H9 (cell line): Measurements from ENCODE around the gene ERC2. TPM values are rescaled to one million over a fixed set of nuclear protein-coding genes. Genes with fewer than 3 reads are reported as not detected.

Source experiments
- DNase-seq: peaks from one replicate; pipeline ENCODE4 v3.0.0-alpha.2; 2017
- H2AFZ ChIP-seq: one replicate; pipeline ENCODE4 v1.6.1; 2013; ENCODE audit warnings: mild to moderate bottlenecking, low read length, control low read depth, moderate library complexity
- H2AK5ac ChIP-seq: 2 replicates; pipeline ENCODE4 v1.6.1; 2013; ENCODE audit warnings: low read length, control low read depth, mixed read lengths; ENCODE audit not compliant: insufficient read length
- H2BK120ac ChIP-seq: one replicate; pipeline ENCODE4 v1.6.1; 2013; ENCODE audit warnings: low read depth, mild to moderate bottlenecking, low read length, control low read depth, inconsistent platforms; ENCODE audit not compliant: poor library complexity, severe bottlenecking
- H2BK12ac ChIP-seq: 2 replicates; pipeline ENCODE4 v1.6.1; 2013; ENCODE audit warnings: low read length, control low read depth, mixed read lengths, low read depth; ENCODE audit not compliant: insufficient read length
- H2BK15ac ChIP-seq: 2 replicates; pipeline ENCODE4 v1.6.1; 2013; ENCODE audit warnings: low read depth, low read length, control low read depth
- H2BK20ac ChIP-seq: one replicate; pipeline ENCODE4 v1.6.1; 2013; ENCODE audit warnings: low read depth, mild to moderate bottlenecking, low read length, control low read depth, inconsistent platforms; ENCODE audit not compliant: poor library complexity, severe bottlenecking
- H2BK5ac ChIP-seq: 2 replicates; pipeline ENCODE4 v1.6.1; 2013; ENCODE audit warnings: low read length, control low read depth, mixed read lengths; ENCODE audit not compliant: insufficient read length
- H3K14ac ChIP-seq: 2 replicates; pipeline ENCODE4 v1.6.1; 2013; ENCODE audit warnings: low read length, control low read depth; ENCODE audit not compliant: insufficient read depth
- H3K18ac ChIP-seq: 2 replicates; pipeline ENCODE4 v1.6.1; 2013; ENCODE audit warnings: low read depth, mild to moderate bottlenecking, mixed read lengths, low read length, control low read depth; ENCODE audit not compliant: insufficient read length
- H3K23ac ChIP-seq: 2 replicates; pipeline ENCODE4 v1.6.1; 2013; ENCODE audit warnings: low read length, control low read depth, mixed read lengths, low read depth; ENCODE audit not compliant: insufficient read length
- H3K23me2 ChIP-seq: 2 replicates; pipeline ENCODE4 v1.6.1; 2013; ENCODE audit warnings: low read depth, mild to moderate bottlenecking, mixed read lengths, low read length, control low read depth; ENCODE audit not compliant: insufficient read length, poor library complexity, severe bottlenecking
- H3K27ac ChIP-seq: 2 replicates; pipeline ENCODE4 v1.5.1; 2013; ENCODE audit warnings: low read length, control low read depth, mixed read lengths, low read depth; ENCODE audit not compliant: insufficient read length
- H3K27me3 ChIP-seq: 2 replicates; pipeline ENCODE4 v1.6.1; 2013; ENCODE audit warnings: low read length, control low read depth, inconsistent platforms; ENCODE audit not compliant: insufficient read depth
- H3K4ac ChIP-seq: 2 replicates; pipeline ENCODE4 v1.6.1; 2013; ENCODE audit warnings: low read depth, mild to moderate bottlenecking, control low read depth, inconsistent platforms, low read length, moderate library complexity
- H3K4me1 ChIP-seq: 2 replicates; pipeline ENCODE4 v1.6.1; 2013; ENCODE audit warnings: low read length, control low read depth, inconsistent platforms; ENCODE audit not compliant: insufficient read depth
- H3K4me2 ChIP-seq: 2 replicates; pipeline ENCODE4 v1.6.1; 2013; ENCODE audit warnings: low read length, control low read depth, mixed read lengths; ENCODE audit not compliant: insufficient read length, insufficient read depth
- H3K56ac ChIP-seq: 2 replicates; pipeline ENCODE4 v1.6.1; 2013; ENCODE audit warnings: low read depth, mild to moderate bottlenecking, mixed read lengths, low read length, control low read depth; ENCODE audit not compliant: insufficient read length
- H3K79me1 ChIP-seq: 2 replicates; pipeline ENCODE4 v1.6.1; 2013; ENCODE audit warnings: low read depth, mild to moderate bottlenecking, moderate library complexity, low read length, control low read depth, inconsistent platforms; ENCODE audit not compliant: insufficient read depth, poor library complexity, severe bottlenecking
- H3K79me2 ChIP-seq: 2 replicates; pipeline ENCODE4 v1.6.1; 2013; ENCODE audit warnings: low read length, control low read depth, inconsistent platforms; ENCODE audit not compliant: insufficient read depth
- H3K9ac ChIP-seq: 2 replicates; pipeline ENCODE4 v1.6.1; 2013; ENCODE audit warnings: low read length, control low read depth, mixed read lengths; ENCODE audit not compliant: insufficient read length; ENCODE audit errors: extremely low read depth
- H3K9me3 ChIP-seq: one replicate; pipeline ENCODE4 v1.6.1; 2013; ENCODE audit warnings: low read depth, low read length, inconsistent platforms; ENCODE audit not compliant: control insufficient read depth
- H3T11ph ChIP-seq: one replicate; pipeline ENCODE4 v1.6.1; 2013; ENCODE audit warnings: mild to moderate bottlenecking, low read length, control low read depth, inconsistent platforms
- H4K20me1 ChIP-seq: one replicate; pipeline ENCODE4 v1.6.1; 2013; ENCODE audit not compliant: control insufficient read depth, insufficient read length, insufficient read depth
- H4K5ac ChIP-seq: 2 replicates; pipeline ENCODE4 v1.6.1; 2013; ENCODE audit warnings: low read depth, mild to moderate bottlenecking, mixed read lengths, low read length, control low read depth; ENCODE audit not compliant: insufficient read length
- H4K8ac ChIP-seq: replicated peaks from 2 replicates; pipeline ENCODE4 v1.6.1; 2013; ENCODE audit warnings: low read length, control low read depth, mixed read lengths, low read depth; ENCODE audit not compliant: insufficient read length
- H4K91ac ChIP-seq: 2 replicates; pipeline ENCODE4 v1.6.1; 2013; ENCODE audit warnings: low read depth, mild to moderate bottlenecking, moderate library complexity, mixed read lengths, low read length, control low read depth; ENCODE audit not compliant: insufficient read length
- H3K27ac Mint-ChIP-seq, 3 experiments: 2 replicates in 2 of 3; 3 replicates in 1 of 3; pipeline ENCODE4 v1.8.0; 2020 to 2021; ENCODE audit warnings: mixed read lengths in 3 of 3, mild to moderate bottlenecking in 1 of 3, moderate library complexity in 1 of 3
- H3K27me3 Mint-ChIP-seq: 2 replicates; pipeline ENCODE4 v1.8.0; 2021; ENCODE audit warnings: low read depth, mild to moderate bottlenecking, moderate library complexity, mixed read lengths
- H3K36me3 Mint-ChIP-seq, 3 experiments: 2 replicates in 2 of 3; 3 replicates in 1 of 3; pipeline ENCODE4 v1.8.0; 2020 to 2021; ENCODE audit warnings: low read depth in 3 of 3, mixed read lengths in 3 of 3; ENCODE audit not compliant: insufficient read depth in 1 of 3
- H3K4me1 Mint-ChIP-seq, 2 experiments: 2 replicates each; pipeline ENCODE4 v1.8.0; 2020; ENCODE audit warnings: mixed read lengths in 2 of 2
- H3K4me3 Mint-ChIP-seq, 2 experiments: 2 replicates in 1 of 2; 3 replicates in 1 of 2; pipeline ENCODE4 v1.8.0; 2020 to 2021; ENCODE audit warnings: mild to moderate bottlenecking in 2 of 2, mixed read lengths in 2 of 2, moderate library complexity in 1 of 2
- H3K9me3 Mint-ChIP-seq, 2 experiments: 2 replicates in 1 of 2; 3 replicates in 1 of 2; pipeline ENCODE4 v1.8.0; 2020; ENCODE audit warnings: mild to moderate bottlenecking in 2 of 2, mixed read lengths in 2 of 2, moderate library complexity in 1 of 2
- WGBS: extraction: QIAGEN DNeasy Blood & Tissue Kit; methylation state at CpG from one replicate; pipeline ENCODE4 v1.1.7; 2013; ENCODE audit warnings: missing lambda C conversion rate, low lambda C conversion rate, mixed read lengths; ENCODE audit not compliant: insufficient read length; ENCODE audit errors: extremely low coverage; 5-methylcytosine and 5-hydroxymethylcytosine counted together
- total RNA-seq: library from RNA; stranded (reverse); gene quantifications from 2 replicates; pipeline ENCODE4 v1.2.1, GENCODE V29; 2021
- TF ChIP-seq, protein P1 (sequence below): fragments of 200-600 bp; sonication (generic); conservative IDR thresholded peaks from 3 replicates; pipeline ENCODE4 v1.8.0; 2021; ENCODE audit warnings: antibody characterized with exemption, mild to moderate bottlenecking

The ERC2 gene
- total RNA-seq, 1 experiment from 2014 or later, result 15.4 TPM

DNA sequence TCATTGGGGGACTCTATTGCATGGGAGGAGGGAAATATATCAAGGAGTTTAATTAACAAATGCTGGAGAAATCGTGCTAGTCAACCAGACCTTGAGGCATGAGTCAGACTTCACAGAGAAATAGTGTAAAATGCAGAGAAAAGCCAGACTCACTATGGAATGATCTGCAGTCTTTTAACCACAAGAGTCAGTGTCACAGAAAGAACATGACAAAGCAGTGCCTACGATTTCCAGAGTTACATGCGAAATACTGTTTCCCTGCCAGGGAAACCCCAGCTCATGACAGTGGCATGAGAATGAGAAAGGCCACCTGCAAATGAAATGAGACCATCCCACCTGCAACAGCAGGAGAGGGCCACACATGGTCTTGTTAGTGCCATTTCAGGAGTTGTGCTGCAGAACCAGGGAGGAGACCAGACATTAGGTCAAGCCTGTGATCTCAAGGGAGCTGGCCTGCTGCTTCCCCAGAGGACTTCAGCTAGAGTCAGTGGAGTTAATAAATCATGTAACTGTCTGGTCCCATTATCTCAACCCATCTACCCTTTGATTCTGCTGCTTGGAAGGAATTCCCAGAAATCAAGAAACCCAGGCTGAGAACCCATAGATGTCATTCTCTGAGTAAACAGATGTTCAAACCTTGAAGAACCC, 79.0 kb downstream of the ERC2 start:
- no peaks in the 10 kb centered on the region for H3K23me2 ChIP-seq
- no peaks in the 10 kb centered on the region for H4K20me1 ChIP-seq
- no peaks in the 10 kb centered on the region for H3K9me3 Mint-ChIP-seq
- H3K36me3 Mint-ChIP-seq, result peaks cover 0 to 2% (median 0%) of the 10 kb centered on the region in 3 experiments; a peak in 2 of 7 replicates
- H3K9me3 ChIP-seq, result no peaks in the 10 kb centered on the region
- no peak overlapping the region for H3K9ac ChIP-seq
- no peak overlapping the region for H3K4ac ChIP-seq
- DNase-seq, result no peak
- no peak overlapping the region for H3K18ac ChIP-seq
- H2BK20ac ChIP-seq, result no peak overlapping the region
- TF ChIP-seq, protein P1, sequence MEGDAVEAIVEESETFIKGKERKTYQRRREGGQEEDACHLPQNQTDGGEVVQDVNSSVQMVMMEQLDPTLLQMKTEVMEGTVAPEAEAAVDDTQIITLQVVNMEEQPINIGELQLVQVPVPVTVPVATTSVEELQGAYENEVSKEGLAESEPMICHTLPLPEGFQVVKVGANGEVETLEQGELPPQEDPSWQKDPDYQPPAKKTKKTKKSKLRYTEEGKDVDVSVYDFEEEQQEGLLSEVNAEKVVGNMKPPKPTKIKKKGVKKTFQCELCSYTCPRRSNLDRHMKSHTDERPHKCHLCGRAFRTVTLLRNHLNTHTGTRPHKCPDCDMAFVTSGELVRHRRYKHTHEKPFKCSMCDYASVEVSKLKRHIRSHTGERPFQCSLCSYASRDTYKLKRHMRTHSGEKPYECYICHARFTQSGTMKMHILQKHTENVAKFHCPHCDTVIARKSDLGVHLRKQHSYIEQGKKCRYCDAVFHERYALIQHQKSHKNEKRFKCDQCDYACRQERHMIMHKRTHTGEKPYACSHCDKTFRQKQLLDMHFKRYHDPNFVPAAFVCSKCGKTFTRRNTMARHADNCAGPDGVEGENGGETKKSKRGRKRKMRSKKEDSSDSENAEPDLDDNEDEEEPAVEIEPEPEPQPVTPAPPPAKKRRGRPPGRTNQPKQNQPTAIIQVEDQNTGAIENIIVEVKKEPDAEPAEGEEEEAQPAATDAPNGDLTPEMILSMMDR, result no peak
- no peak overlapping the region for H2AFZ ChIP-seq
- H3K27me3 ChIP-seq, result no peaks in the 10 kb centered on the region
- H3K4me3 Mint-ChIP-seq, result no peak overlapping the region
- H2BK12ac ChIP-seq, result no peak overlapping the region
- H2AK5ac ChIP-seq, result no peak overlapping the region
- H3K27ac Mint-ChIP-seq, result no peak overlapping the region; a peak in 1 of 7 replicates
- no peak overlapping the region for H3T11ph ChIP-seq
- H2BK15ac ChIP-seq, result no peak overlapping the region
- H3K79me2 ChIP-seq, result no peaks in the 10 kb centered on the region
- no peaks in the 10 kb centered on the region for H3K4me1 Mint-ChIP-seq
- no peaks in the 10 kb centered on the region for H3K4me1 ChIP-seq
- H3K27ac ChIP-seq, result no peak overlapping the region
- no peaks in the 10 kb centered on the region for H3K79me1 ChIP-seq
- no peak overlapping the region for H2BK5ac ChIP-seq
- H3K56ac ChIP-seq, result no peak overlapping the region
- WGBS, result no CpG with 5 or more reads among the region's 3 CpGs
- H3K27me3 Mint-ChIP-seq, result no peaks in the 10 kb centered on the region
- no peak overlapping the region for H3K4me2 ChIP-seq
- H2BK120ac ChIP-seq, result no peak overlapping the region
- no peak overlapping the region for H3K23ac ChIP-seq
- no peak overlapping the region for H4K91ac ChIP-seq
- no peak overlapping the region for H4K5ac ChIP-seq
- H4K8ac ChIP-seq, result no peak overlapping the region
- no peak overlapping the region for H3K14ac ChIP-seq
